Fibroblast of lung (primary cell): ENCODE data around the gene CYP2F1. TPM values are rescaled to one million over a fixed set of nuclear protein-coding genes. Genes with fewer than 3 reads are reported as not detected.
"Not testable (repeated sequence)": the region's sequence is repeated elsewhere in the genome, so short reads cannot be mapped to it uniquely, and the experiment has no call there.

ENCODE experiments used
- DNase-seq, 2 donors: peaks; one replicate each; pipeline versions ENCODE4 v3.0.0 to v3.0.0-alpha.2; 2010; ENCODE audit warnings: low read depth in 2 of 2
- H2AFZ ChIP-seq: 2 replicates; pipeline ENCODE4 v1.5.1; 2012; ENCODE audit warnings: low read length, control low read depth, inconsistent platforms
- H3K27ac ChIP-seq: 2 replicates; pipeline ENCODE4 v1.5.1; 2011; ENCODE audit warnings: low read length, control low read depth; ENCODE audit not compliant: insufficient read depth
- H3K27me3 ChIP-seq: 2 replicates; pipeline ENCODE4 v1.5.1; 2011; ENCODE audit warnings: mild to moderate bottlenecking, low read length; ENCODE audit not compliant: control insufficient read depth, insufficient read depth
- H3K36me3 ChIP-seq: 2 replicates; pipeline ENCODE4 v1.5.1; 2011; ENCODE audit warnings: low read length; ENCODE audit not compliant: control insufficient read depth, insufficient read depth
- H3K4me1 ChIP-seq: 2 replicates; pipeline ENCODE4 v1.5.1; 2011; ENCODE audit warnings: low read length; ENCODE audit not compliant: control insufficient read depth, insufficient read depth; ENCODE audit errors: extremely low read depth
- H3K4me2 ChIP-seq: 2 replicates; pipeline ENCODE4 v1.5.1; 2011; ENCODE audit warnings: low read length, control low read depth; ENCODE audit not compliant: insufficient read depth; ENCODE audit errors: extremely low read depth
- H3K4me3 ChIP-seq, 4 experiments: fragments of 200-600 bp in 1 of 4; sonication (generic) in 1 of 4; replicated peaks in 1 of 4; 2 replicates each; pipeline ENCODE4 v1.5.1; 2011 to 2016; ENCODE audit warnings: low read length in 4 of 4, low read depth in 3 of 4, mild to moderate bottlenecking in 3 of 4, control low read depth in 2 of 4, inconsistent platforms in 1 of 4, mixed read lengths in 1 of 4; ENCODE audit not compliant: insufficient read depth in 1 of 4; ENCODE audit errors: control extremely low read depth in 1 of 4
- H3K79me2 ChIP-seq: 2 replicates; pipeline ENCODE4 v1.5.1; 2012; ENCODE audit warnings: mild to moderate bottlenecking, low read length, inconsistent platforms; ENCODE audit not compliant: control insufficient read depth, insufficient read depth
- H3K9ac ChIP-seq: 2 replicates; pipeline ENCODE4 v1.5.1; 2011; ENCODE audit warnings: mild to moderate bottlenecking, low read length, control low read depth; ENCODE audit not compliant: insufficient read depth
- H3K9me3 ChIP-seq: 2 replicates; pipeline ENCODE4 v1.5.1; 2012; ENCODE audit warnings: low read depth, low read length; ENCODE audit not compliant: control insufficient read depth, insufficient read depth
- H4K20me1 ChIP-seq: 2 replicates; pipeline ENCODE4 v1.5.1; 2011; ENCODE audit warnings: low read length; ENCODE audit not compliant: control insufficient read depth, insufficient read depth; ENCODE audit errors: extremely low read depth
- EZH2 ChIP-seq: IDR thresholded peaks from 2 replicates; pipeline ENCODE4 v1.5.1; 2012; ENCODE audit warnings: low read length, control low read depth, mild to moderate bottlenecking; ENCODE audit errors: missing control alignments
- polyA plus RNA-seq, 2 donors: library from polyadenylated mRNA; depleted of rRNA in 1 of 2; stranded (reverse) in 1 of 2; unstranded in 1 of 2; fragments of >200 nt; gene quantifications; 2 replicates each; pipeline ENCODE4 v1.2.1, GENCODE V29; 2011 to 2012; ENCODE audit warnings: missing spikeins in 1 of 2
- total RNA-seq: library from RNA; depleted of rRNA; stranded (reverse); fragments of >200 nt; gene quantifications from 2 replicates; pipeline ENCODE4 v1.2.1, GENCODE V29; 2014
- TF ChIP-seq, protein P1 (sequence below), 2 donors: IDR thresholded peaks in 1 of 2; conservative IDR thresholded peaks in 1 of 2; 1 replicate in 1 of 2; 2 replicates in 1 of 2; pipeline ENCODE4 v1.5.1; 2011 to 2012; ENCODE audit warnings: low read length in 2 of 2, control low read depth in 1 of 2, inconsistent platforms in 1 of 2, low read depth in 1 of 2, mild to moderate bottlenecking in 1 of 2

CYP2F1 gene
- total and polyA plus RNA-seq, 2 donors (not counting 1 experiment from before 2014, with no cell fraction given), result not detected

DNA sequence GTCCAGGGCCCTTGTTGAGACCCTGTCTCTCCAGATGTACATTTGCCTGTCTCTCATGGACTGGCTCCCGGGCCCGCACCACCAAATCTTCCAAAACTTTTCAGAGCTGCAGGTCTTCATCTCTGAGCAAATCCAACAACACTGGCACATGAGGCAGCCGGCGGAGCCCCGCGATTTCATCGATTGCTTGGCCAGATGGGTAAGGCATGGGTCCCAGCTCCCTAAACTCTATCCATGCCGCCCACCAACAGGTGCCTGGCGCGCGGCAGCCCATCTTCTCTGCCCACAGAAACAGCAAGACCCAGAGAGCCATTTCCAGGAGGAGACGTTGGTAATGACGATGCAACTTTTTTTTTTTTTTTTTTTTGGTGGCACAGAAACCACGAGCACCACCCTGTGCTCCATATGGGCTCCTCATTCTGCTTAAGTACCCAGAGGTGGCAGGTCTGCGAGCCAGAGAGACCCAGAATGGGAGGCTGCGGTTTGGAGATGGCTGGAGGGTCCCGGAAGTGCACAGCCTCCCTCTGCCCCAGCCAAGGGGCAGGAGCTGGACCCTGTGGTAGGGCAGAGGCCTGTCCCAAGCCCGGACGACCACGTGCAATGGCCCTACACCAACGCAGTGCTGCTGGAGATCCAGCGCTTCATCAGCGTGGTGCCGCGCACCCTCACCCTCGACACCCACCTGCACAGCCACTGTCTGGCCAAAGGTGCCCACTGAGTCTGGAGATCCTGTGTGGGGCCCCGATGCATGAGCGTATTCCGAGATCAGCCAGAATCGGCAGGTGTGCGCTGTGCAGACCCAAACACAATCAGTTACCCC is 22.6 kb downstream of the CYP2F1 start:
- Histone ChIP-seq H2AFZ (no peak overlapping the region), H3K79me2 (no peaks in the 10 kb centered on the region), H3K9ac (no peak overlapping the region), H3K4me1 (no peaks in the 10 kb centered on the region), H4K20me1 (no peaks in the 10 kb centered on the region), H3K36me3 (no peaks in the 10 kb centered on the region), H3K4me3 (no peak overlapping the region), H3K27me3 (no peaks in the 10 kb centered on the region), H3K4me2 (no peak overlapping the region), H3K9me3 (no peaks in the 10 kb centered on the region), H3K27ac (no peak overlapping the region)
- DNase-seq, result no peak
- TF ChIP-seq, protein P1, sequence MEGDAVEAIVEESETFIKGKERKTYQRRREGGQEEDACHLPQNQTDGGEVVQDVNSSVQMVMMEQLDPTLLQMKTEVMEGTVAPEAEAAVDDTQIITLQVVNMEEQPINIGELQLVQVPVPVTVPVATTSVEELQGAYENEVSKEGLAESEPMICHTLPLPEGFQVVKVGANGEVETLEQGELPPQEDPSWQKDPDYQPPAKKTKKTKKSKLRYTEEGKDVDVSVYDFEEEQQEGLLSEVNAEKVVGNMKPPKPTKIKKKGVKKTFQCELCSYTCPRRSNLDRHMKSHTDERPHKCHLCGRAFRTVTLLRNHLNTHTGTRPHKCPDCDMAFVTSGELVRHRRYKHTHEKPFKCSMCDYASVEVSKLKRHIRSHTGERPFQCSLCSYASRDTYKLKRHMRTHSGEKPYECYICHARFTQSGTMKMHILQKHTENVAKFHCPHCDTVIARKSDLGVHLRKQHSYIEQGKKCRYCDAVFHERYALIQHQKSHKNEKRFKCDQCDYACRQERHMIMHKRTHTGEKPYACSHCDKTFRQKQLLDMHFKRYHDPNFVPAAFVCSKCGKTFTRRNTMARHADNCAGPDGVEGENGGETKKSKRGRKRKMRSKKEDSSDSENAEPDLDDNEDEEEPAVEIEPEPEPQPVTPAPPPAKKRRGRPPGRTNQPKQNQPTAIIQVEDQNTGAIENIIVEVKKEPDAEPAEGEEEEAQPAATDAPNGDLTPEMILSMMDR (conservative IDR thresholded peaks at IDR 0.05 in 1 of 2, IDR thresholded peaks at IDR 0.05 in 1 of 2; ENCODE audit: low read depth in 1 of 2, low read length in 2 of 2), result no peak
- TF ChIP-seq EZH2, result no peak

DNA sequence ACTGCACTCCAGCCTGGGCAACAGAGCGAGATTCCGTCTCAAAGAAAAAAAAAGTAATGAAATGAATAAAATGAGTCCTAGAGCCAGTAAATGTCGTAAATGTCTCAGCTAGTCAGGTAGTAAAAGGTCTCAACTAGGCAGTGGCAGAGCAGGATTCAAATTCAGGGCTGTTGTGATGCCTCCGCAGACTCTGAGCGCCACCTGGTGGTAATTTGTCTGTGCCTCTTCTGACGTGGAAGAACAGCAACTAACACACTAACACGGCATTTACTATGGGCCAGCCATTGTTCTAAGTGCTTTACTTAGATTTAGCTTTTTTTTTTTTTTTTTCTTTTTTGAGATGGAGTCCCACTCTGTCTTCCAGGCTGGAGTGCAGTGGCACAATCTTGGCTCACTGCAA is 30.2 kb downstream of the CYP2F1 start:
- Histone ChIP-seq H3K4me2 (no peak overlapping the region), H3K27me3 (no peaks in the 10 kb centered on the region), H3K36me3 (no peaks in the 10 kb centered on the region), H3K9ac (no peak overlapping the region), H3K27ac (no peak overlapping the region), H3K9me3 (no peaks in the 10 kb centered on the region), H3K4me1 (no peaks in the 10 kb centered on the region), H3K79me2 (no peaks in the 10 kb centered on the region), H4K20me1 (no peaks in the 10 kb centered on the region), H3K4me3 (no peak overlapping the region), H2AFZ (no peak overlapping the region)
- peak; percentile 60 to 83 for DNase-seq
- TF ChIP-seq, protein P1 (conservative IDR thresholded peaks at IDR 0.05 in 1 of 2, IDR thresholded peaks at IDR 0.05 in 1 of 2; ENCODE audit: low read depth in 1 of 2, low read length in 2 of 2), result peak; percentile 75 to 87
- no peak for TF ChIP-seq EZH2

DNA sequence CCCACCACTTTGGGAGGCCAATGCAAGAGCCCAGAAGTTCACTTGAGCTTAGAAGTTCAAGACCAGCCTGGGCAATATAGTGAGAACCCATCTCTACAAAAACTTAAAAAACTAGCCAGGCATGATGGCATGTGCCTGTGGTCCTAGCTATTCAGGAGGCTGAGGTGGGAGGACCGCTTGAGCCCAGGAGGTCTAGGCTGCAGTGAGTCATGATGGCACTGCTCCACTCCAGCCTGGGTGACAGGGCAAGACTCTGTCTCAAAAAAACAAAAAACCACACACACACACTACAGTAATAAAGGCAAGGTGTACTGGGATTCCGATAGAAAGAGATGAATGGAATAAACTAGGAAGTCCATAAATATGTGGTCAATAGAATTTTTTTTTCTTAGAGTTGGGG is 35.6 kb downstream of the CYP2F1 start:
- TF ChIP-seq, protein P1 (conservative IDR thresholded peaks at IDR 0.05 in 1 of 2, IDR thresholded peaks at IDR 0.05 in 1 of 2; ENCODE audit: low read depth in 1 of 2, low read length in 2 of 2), result no peak
- TF ChIP-seq EZH2, result no peak
- no peak overlapping the region for H2AFZ ChIP-seq
- H3K9ac ChIP-seq, result no peak overlapping the region
- no peaks in the 10 kb centered on the region for H3K4me1 ChIP-seq
- no peaks in the 10 kb centered on the region for H3K79me2 ChIP-seq
- no peaks in the 10 kb centered on the region for H4K20me1 ChIP-seq
- no peak overlapping the region for H3K4me3 ChIP-seq
- no peaks in the 10 kb centered on the region for H3K27me3 ChIP-seq
- DNase-seq, result no peak
- no peaks in the 10 kb centered on the region for H3K36me3 ChIP-seq
- H3K4me2 ChIP-seq, result no peak overlapping the region
- no peaks in the 10 kb centered on the region for H3K9me3 ChIP-seq
- no peak overlapping the region for H3K27ac ChIP-seq

DNA sequence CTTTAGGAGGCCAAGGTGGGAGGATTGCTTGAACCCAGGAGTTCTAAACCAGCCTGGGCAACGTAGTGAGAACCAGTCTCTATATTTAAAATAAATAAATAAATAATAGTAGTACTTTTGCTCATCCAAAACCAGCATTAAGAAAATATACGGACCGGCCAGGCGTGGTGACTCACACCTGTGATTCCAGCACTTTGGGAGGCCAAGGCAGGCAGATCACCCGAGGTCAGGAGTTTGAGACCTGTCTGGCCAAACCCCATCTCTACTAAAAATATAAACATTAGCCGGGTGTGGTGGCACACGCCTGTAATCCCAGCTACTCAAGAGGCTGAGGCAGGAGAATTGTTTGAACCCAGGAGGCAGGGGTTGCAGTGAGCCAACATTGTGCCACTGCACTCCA is 36.8 kb downstream of the CYP2F1 start:
- H4K20me1 ChIP-seq, H3K4me2 ChIP-seq, H3K9ac ChIP-seq, H2AFZ ChIP-seq, DNase-seq, H3K4me1 ChIP-seq, H3K79me2 ChIP-seq, H3K27ac ChIP-seq, H3K27me3 ChIP-seq, H3K36me3 ChIP-seq, H3K4me3 ChIP-seq, H3K9me3 ChIP-seq: not testable (repeated sequence)
